ENCODE measurements around the gene ADRA2C. TPM values are rescaled to one million over a fixed set of nuclear protein-coding genes. Genes with fewer than 3 reads are reported as not detected.

The ADRA2C gene
- total RNA-seq, 6 experiments from 2014 or later = 0.17 to 0.81 (median 0.65) TPM; not detected in 1

DNA sequence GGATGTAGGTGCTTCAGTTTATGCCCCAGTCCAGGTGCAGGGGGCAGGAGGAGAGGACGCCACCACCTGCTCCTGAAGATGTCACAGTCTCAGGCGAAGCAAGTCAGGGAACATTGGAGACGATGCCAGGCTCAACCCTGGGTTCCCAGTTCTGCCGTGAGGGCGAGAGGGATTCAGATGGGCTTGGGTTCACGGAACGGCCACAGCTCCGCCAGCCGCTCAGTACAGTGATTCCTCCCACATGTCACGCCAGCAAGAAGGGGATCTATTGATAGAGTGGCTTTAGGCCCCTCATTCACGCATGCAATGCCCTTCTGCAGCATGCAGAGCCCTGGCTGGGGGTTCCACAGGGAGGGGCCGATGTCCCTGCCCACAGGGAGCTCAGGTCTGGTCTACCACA lies 34.2 kb downstream of the ADRA2C start:
- intact Hi-C loops (cut with DNase I) = no loop called here
- 70% methylated on average over 6 of the region's 12 CpGs for WGBS (ENCODE audit: insufficient coverage, low coverage, low lambda C conversion rate, missing lambda C conversion rate)
- H3K4me3 ChIP-seq = no peak overlapping the region
- peak in 2 of 3 donors; percentile 6 to 38 for DNase-seq
- no peak overlapping the region for H3K27ac ChIP-seq
- ATAC-seq = no peak
- no peak for TF ChIP-seq POLR2A (IDR thresholded peaks at IDR 0.05)
- TF ChIP-seq, protein P1, sequence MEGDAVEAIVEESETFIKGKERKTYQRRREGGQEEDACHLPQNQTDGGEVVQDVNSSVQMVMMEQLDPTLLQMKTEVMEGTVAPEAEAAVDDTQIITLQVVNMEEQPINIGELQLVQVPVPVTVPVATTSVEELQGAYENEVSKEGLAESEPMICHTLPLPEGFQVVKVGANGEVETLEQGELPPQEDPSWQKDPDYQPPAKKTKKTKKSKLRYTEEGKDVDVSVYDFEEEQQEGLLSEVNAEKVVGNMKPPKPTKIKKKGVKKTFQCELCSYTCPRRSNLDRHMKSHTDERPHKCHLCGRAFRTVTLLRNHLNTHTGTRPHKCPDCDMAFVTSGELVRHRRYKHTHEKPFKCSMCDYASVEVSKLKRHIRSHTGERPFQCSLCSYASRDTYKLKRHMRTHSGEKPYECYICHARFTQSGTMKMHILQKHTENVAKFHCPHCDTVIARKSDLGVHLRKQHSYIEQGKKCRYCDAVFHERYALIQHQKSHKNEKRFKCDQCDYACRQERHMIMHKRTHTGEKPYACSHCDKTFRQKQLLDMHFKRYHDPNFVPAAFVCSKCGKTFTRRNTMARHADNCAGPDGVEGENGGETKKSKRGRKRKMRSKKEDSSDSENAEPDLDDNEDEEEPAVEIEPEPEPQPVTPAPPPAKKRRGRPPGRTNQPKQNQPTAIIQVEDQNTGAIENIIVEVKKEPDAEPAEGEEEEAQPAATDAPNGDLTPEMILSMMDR (IDR thresholded peaks at IDR 0.05) = no peak
- H3K27me3 ChIP-seq = no peaks in the 10 kb centered on the region
- no peaks in the 10 kb centered on the region for H3K36me3 ChIP-seq
- H3K9me3 ChIP-seq = no peaks in the 10 kb centered on the region
- H3K4me1 ChIP-seq = no peaks in the 10 kb centered on the region

DNA sequence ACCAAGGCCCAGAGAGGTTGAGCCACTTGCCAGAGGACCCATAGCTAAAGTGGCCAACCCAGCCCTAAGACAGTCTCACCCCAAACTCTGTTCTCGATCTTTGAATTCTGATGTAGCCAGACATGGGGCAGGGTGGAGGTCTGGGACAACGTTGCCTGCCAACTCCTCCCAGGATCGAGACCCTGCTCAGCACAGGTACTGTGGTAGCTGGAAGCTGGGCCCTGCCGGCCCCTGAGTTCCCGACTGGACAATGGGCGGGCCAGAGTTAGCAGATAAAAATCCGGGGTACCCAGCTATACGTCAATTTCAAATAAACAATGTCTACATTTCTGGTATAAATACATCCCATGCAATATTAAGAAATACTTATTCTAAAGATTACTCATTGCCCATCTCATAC lies 35.3 kb downstream of the ADRA2C start:
- Histone ChIP-seq H3K4me1 (no peaks in the 10 kb centered on the region), H3K27ac (no peak overlapping the region), H3K27me3 (no peaks in the 10 kb centered on the region), H3K4me3 (no peak overlapping the region), H3K36me3 (no peaks in the 10 kb centered on the region), H3K9me3 (no peaks in the 10 kb centered on the region)
- intact Hi-C loops (cut with DNase I) = no loop called here
- no peak for TF ChIP-seq POLR2A (IDR thresholded peaks at IDR 0.05)
- TF ChIP-seq, protein P1 (IDR thresholded peaks at IDR 0.05) = no peak
- WGBS (ENCODE audit: insufficient coverage, low coverage, low lambda C conversion rate, missing lambda C conversion rate) = 76% methylated on average over 7 of the region's 8 CpGs
- DNase-seq (no peak), ATAC-seq (no peak)

DNA sequence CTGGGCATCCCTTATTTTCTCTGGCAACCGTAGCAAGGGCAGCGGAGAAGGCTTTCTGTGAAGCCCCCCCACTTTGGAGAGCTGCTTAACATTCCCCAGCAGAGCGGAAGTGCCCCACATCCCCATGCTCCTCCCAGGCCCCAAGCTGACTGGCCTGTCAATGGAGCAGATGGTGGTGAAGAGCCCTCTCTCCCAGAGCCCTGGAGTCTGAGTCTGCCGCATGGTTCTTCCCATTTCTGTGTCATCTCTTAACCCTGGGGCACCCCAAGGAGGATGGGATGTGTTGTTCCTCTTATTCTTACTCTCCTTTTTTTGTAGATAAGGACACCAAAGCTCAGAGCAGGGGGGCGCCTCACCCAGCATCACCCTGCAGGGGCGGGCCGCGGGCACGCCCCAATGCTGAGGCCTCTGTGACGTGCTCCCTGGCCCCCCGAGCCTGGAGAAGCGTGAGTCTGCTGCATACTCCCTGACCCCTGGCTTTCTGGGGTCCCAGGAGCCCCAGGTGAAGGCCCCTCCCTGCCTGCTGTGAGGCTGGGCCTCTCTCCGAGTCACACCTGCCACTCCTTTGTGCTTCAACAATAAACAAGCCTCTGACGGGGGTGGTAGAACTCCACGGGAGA lies 35.9 kb downstream of the ADRA2C start:
- no peaks in the 10 kb centered on the region for H3K27me3 ChIP-seq
- H3K4me3 ChIP-seq = no peak overlapping the region
- H3K9me3 ChIP-seq = no peaks in the 10 kb centered on the region
- no peak for TF ChIP-seq POLR2A (IDR thresholded peaks at IDR 0.05)
- TF ChIP-seq, protein P1 (IDR thresholded peaks at IDR 0.05) = no peak
- no peak overlapping the region for H3K27ac ChIP-seq
- DNase-seq = no peak
- H3K4me1 ChIP-seq = no peaks in the 10 kb centered on the region
- H3K36me3 ChIP-seq = no peaks in the 10 kb centered on the region
- ATAC-seq = no peak
- intact Hi-C loops (cut with DNase I) = no loop called here
- 45% methylated on average over 6 of the region's 15 CpGs for WGBS (ENCODE audit: insufficient coverage, low coverage, low lambda C conversion rate, missing lambda C conversion rate)

DNA sequence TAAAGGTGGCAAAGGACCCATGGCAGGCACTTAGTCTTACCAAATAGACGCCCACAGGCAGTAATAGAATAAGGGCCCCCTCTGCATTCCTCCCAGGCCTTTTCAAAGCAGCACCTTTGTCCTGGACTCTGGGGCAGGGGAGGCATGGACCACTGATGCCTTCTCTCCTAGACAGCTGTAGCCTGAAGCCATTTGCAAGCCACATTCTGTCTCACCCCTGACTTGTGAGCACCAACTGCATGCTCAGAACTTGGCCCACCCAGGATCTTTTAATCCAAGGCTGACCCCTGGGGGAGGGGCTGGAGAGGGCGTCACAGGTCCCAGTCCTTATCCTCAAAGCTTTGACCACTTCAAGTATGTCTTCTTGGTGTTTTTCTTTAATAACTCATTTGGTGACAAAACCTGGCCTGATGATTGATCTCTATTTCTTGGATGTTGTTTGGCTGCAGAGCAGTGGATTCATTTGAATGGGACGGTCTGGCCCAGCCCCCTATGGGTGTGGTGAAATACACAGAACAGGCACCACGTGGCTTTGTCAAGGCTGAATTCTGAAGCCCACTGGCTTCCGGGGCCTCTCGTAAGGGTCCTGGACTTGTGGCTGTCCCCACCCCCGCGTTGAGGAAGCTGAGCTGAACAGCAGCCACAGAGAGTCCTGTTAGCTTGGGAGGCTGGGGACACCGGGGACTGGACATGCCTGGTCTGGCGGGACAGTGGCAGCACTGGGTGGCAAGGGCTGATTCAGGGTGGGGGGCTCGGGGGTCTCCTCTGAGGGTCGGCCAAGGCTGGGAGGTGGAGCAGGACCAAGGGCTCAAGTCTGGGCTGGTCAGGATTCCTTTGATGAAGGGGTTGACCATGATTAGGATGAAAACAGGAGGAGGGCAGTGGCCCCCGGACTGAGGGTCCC lies 36.6 kb downstream of the ADRA2C start:
- H3K27ac ChIP-seq = no peak overlapping the region
- intact Hi-C loops (cut with DNase I) = no loop called here

More for the DNA sequence above, 36.6 kb downstream of the ADRA2C start:
- H3K9me3 ChIP-seq = no peaks in the 10 kb centered on the region
- H3K36me3 ChIP-seq = no peaks in the 10 kb centered on the region
- WGBS (ENCODE audit: insufficient coverage, low coverage, low lambda C conversion rate, missing lambda C conversion rate) = 30% methylated on average over 7 of the region's 13 CpGs
- H3K27me3 ChIP-seq = no peaks in the 10 kb centered on the region
- no peaks in the 10 kb centered on the region for H3K4me1 ChIP-seq
- ATAC-seq (no peak), DNase-seq (peak in 2 of 3 donors; percentile 5 to 48)
- no peak overlapping the region for H3K4me3 ChIP-seq
- TF ChIP-seq, protein P1 (IDR thresholded peaks at IDR 0.05) = no peak
- TF ChIP-seq POLR2A (IDR thresholded peaks at IDR 0.05) = no peak

Measured in right lobe of liver (tissue), 6 donors.